ENCODE results near the gene CHAC1.
A peak's percentile ranks its signal among the peaks of the same experiment; 100 is the strongest.

CHAC1 gene

GRCh38 chr15:40925495-40925862 lies 27.8 kb upstream of the CHAC1 start:
- no peak for ATAC-seq

- ATAC-seq: peak in 1 of 2 donors; percentile 11
Observed at GRCh38 chr15:40925863-40926658, 27.2 kb upstream of the CHAC1 start.

- ATAC-seq: no peak
Observed at GRCh38 chr15:40926659-40927494, 26.4 kb upstream of the CHAC1 start.

GRCh38 chr15:40927495-40927872 lies 25.8 kb upstream of the CHAC1 start:
- ATAC-seq: no peak

GRCh38 chr15:40927873-40928806 lies 25.1 kb upstream of the CHAC1 start:
- peak in 1 of 2 donors; percentile 7 for ATAC-seq

GRCh38 chr15:40928821-40929659 lies 24.2 kb upstream of the CHAC1 start, which contains the start of gene DLL4:
TSS of gene DLL4 (plus strand) at chr15:40929340. CDS start at chr15:40929669, 329 bp downstream.
- ATAC-seq: peak; percentile 29 to 30

GRCh38 chr15:40929660-40930429 lies 23.4 kb upstream of the CHAC1 start:
- peak in 1 of 2 donors; percentile 7 for ATAC-seq

- peak; percentile 11 to 19 for ATAC-seq
Observed at GRCh38 chr15:40930430-40931299, 22.6 kb upstream of the CHAC1 start.

- ATAC-seq: no peak
Observed at GRCh38 chr15:40931300-40932142, 21.8 kb upstream of the CHAC1 start.

- ATAC-seq: no peak
Observed at GRCh38 chr15:40932156-40932555, 21.1 kb upstream of the CHAC1 start.

GRCh38 chr15:40932649-40933516 lies 20.4 kb upstream of the CHAC1 start:
- no peak for ATAC-seq

- ATAC-seq: no peak
Observed at GRCh38 chr15:40933517-40933902, 19.8 kb upstream of the CHAC1 start.

- no peak for ATAC-seq
Observed at GRCh38 chr15:40934457-40934856, 18.8 kb upstream of the CHAC1 start.

- ATAC-seq: no peak
Observed at GRCh38 chr15:40936234-40936708, 17.0 kb upstream of the CHAC1 start.

GRCh38 chr15:40936709-40937666 lies 16.3 kb upstream of the CHAC1 start:
- ATAC-seq: no peak

- no peak for ATAC-seq
Observed at GRCh38 chr15:40937762-40938535, 15.3 kb upstream of the CHAC1 start.
